GM18858 (cell line): ENCODE measurements around the gene ZXDA.

Experiments
- ATAC-seq: cut with Tn5 transposase; IDR thresholded peaks from one replicate; pipeline ENCODE4 v1.9.1; 2021; ENCODE audit not compliant: unreplicated experiment

Gene ZXDA

GRCh38 chrX:57899064-57899463, 11.2 kb downstream of the ZXDA start:
- no peak for ATAC-seq

GRCh38 chrX:57871463-57871862, 38.8 kb downstream of the ZXDA start:
- ATAC-seq: no peak
